ENCODE data around the gene FASTK.

- TF ChIP-seq, protein P1, sequence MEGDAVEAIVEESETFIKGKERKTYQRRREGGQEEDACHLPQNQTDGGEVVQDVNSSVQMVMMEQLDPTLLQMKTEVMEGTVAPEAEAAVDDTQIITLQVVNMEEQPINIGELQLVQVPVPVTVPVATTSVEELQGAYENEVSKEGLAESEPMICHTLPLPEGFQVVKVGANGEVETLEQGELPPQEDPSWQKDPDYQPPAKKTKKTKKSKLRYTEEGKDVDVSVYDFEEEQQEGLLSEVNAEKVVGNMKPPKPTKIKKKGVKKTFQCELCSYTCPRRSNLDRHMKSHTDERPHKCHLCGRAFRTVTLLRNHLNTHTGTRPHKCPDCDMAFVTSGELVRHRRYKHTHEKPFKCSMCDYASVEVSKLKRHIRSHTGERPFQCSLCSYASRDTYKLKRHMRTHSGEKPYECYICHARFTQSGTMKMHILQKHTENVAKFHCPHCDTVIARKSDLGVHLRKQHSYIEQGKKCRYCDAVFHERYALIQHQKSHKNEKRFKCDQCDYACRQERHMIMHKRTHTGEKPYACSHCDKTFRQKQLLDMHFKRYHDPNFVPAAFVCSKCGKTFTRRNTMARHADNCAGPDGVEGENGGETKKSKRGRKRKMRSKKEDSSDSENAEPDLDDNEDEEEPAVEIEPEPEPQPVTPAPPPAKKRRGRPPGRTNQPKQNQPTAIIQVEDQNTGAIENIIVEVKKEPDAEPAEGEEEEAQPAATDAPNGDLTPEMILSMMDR (IDR thresholded peaks at IDR 0.05; ENCODE audit: low read length): no peak
- no peak for TF ChIP-seq EZH2 (IDR thresholded peaks at IDR 0.05; ENCODE audit: borderline replicate concordance, low read length)
Measured at GRCh38 chr7:151031011-151031410, 49.6 kb downstream of the FASTK start.

Data from OCI-LY1 (cell line).